NT2/D1 (cell line): ENCODE data around the gene WDR82.

ENCODE experiments used
- YY1 ChIP-seq: IDR thresholded peaks from 2 replicates; pipeline ENCODE4 v1.6.1; 2011; ENCODE audit not compliant: insufficient read length, insufficient read depth
- ZNF274 ChIP-seq: IDR thresholded peaks from 2 replicates; pipeline ENCODE4 v1.6.1; 2011; ENCODE audit warnings: mild to moderate bottlenecking, low read depth, low read length

DNA sequence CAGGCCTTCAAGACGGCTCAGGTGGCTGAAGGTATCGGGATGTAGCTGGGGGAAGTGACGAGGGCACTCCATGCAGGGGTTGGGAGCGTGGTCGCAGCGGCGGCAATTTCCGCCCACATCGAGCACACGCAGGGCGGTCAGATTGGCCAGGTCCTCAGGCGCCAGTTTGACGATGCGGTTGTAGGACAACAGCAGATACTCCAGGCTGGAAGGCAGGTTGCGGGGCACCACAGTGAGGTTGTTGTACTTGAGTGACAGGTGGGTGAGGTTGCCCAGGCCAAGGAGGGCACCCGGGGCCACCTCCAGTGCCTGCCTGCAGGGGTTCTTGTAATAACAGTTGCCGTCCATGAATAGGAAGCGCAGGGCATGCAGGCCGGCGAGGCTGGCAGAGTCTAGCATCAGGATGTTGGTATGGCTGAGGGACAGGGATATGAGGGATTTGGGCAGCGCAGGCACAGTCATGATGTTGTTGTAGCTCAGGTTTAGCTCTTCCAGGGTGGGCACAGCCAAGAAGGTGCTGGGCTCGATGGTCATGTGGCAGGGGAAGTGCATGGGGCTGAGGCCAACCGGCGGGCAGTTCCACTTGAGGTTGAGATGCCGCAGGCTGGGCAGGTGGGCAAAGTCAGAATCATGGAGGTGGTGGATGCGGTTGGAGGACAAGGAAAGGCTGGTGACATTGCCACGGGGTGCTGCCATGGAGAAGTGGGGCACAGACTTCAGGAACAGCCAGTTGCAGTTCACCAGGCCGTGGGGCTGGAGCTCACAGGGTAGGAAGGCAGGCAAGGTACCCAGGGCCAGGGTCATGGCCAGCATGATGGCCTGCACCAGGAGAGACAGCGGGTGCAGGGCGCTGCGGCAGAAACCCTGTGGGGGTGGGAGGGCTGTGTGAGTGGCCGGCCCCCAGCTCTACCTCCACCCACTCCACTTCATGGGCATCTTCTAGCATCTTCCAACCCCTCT, 54.7 kb downstream of the WDR82 start:
- TF ChIP-seq YY1, result no peak
- TF ChIP-seq ZNF274, result no peak
